SW480 (cell line): Measurements from ENCODE around the gene SPPL3.
"Not testable (repeated sequence)": the region's sequence is repeated elsewhere in the genome, so short reads cannot be mapped to it uniquely, and the experiment has no call there.

Source experiments
- DNase-seq: peaks from one replicate; pipeline ENCODE4 v3.0.0-alpha.2; 2016; ENCODE audit warnings: low spot score

Gene SPPL3

DNA sequence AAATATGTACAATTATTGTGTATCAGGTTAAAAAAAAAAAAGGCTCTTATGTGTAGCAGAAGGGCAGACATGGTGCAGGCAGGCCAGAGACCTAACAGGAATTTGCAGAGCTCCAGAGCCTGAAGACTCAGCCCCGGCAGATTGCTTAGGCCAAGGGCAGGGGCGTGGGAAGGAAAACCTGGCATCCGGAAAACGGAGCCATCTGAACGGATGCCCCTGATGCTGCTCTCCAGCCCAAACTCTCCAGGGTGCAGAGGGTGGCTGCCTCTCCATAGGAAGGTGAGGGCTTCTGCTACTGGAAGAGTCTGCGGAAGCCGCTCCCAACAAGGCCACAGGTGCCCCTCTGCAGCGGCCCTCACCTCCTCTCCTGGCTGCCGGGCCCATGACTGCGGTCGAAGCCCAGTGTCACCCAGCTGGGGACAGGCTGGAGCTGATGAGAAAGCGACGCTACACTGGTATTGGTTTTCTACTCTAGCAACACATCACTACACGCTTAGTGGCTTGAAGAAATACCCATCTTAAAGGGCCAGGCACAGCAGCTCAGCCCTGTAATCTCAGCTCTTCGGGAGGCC, 159.2 kb downstream of the SPPL3 start:
- no peak for DNase-seq

DNA sequence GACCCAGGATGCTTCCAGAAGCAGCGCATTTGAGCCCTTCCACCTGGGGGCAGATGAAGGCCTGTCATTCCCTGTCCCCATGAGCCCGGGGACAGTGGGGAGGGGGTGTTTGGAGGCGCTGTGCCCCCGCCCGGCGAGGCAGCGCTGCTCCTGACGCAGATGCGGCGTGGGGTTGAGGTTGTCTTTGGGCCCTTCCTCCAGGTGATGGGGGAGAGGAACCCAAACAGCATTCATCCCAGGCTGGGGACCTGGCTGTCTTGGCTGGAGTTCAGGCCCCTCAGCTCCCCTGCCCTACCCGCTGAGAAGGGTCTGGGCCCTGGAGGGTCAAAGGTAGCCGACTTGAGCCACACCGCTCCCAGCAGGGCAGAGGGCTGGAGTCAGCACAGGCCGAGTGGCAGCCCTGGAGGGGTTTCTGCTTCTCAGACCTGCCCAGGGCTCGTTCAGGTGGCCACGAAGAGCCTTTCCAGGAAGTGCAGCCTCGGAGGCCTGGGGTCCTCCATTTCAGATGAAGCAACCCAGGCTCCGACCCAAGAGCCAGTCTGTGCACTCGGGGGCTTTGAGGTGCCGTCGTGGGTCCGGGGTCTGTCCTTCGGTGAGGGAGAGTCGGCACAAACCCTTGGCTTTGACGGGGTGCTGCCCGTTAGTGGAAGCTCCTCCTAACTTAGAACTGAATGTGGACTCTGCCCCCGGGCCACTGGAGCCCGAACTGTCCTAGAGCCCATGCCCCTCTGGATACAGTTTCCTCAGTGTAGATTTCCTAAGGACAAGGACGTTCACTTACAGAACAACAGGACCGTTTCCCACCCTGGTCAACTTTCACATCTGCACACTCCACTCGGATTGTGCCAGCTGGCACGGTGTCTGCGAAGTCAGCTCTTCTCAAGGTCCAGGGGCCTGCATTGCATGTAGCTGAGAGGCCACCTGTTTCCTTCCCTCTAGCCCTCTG, 162.4 kb downstream of the SPPL3 start:
- DNase-seq, result no peak

DNA sequence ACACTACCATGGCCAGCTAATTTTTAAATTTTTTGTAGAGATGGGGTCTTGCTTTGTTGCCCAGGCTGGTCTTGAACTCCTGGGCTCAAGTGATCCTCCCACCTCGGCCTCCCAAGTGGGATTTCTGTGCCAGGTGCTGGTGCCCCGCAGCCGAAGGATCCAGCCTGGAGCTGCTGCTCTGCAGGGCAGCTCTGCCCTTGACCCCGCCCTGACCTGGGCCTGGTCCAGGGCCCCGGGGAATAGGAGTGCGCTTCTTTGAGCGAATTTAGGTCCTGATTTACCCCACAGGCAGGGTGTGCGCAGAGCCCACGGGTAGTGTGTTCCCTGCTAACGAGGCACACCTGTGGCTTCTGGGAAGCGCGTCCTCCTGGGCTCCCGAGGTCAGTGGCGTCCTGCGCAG, 163.3 kb downstream of the SPPL3 start:
- no peak for DNase-seq

DNA sequence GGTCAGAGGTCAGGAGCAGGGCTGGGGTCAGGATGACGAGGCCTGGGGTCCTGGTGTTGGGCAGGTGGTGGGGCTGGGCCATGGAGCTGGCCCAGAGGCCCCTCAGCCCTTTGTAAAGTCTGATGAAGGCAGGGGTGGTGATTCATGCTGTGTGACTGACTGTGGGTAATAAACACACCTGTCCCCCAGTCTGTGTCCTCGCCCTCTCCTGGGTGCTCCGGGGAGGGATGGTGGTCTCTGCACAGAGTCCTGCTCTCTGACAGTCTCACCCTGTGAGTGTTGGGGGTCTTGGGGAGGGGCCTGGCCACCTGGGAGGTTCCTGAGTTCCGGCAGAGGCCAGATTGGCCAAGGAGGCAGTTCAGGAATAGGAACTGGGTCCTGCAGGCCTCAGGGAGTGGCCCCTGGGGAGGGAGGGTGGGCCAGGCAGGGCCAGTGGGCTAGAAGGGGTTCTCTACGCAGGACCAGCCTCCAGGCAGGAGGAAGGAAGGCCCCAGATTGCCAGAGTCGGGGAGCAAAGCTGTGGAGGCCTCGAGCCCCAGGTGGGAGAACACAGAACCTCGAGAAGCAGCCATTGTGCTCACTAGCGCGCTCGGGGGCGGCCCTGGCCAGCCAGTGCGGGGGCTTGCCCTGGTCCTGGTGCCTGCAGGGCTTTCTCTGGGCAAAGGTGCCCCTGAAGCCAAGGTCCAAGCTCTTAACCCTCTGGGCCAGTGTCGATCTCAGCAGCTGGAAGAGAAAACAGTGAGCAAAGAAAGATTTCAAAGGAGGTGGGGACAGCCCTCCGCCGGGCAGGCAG, 164.1 kb downstream of the SPPL3 start:
- no peak for DNase-seq

DNA sequence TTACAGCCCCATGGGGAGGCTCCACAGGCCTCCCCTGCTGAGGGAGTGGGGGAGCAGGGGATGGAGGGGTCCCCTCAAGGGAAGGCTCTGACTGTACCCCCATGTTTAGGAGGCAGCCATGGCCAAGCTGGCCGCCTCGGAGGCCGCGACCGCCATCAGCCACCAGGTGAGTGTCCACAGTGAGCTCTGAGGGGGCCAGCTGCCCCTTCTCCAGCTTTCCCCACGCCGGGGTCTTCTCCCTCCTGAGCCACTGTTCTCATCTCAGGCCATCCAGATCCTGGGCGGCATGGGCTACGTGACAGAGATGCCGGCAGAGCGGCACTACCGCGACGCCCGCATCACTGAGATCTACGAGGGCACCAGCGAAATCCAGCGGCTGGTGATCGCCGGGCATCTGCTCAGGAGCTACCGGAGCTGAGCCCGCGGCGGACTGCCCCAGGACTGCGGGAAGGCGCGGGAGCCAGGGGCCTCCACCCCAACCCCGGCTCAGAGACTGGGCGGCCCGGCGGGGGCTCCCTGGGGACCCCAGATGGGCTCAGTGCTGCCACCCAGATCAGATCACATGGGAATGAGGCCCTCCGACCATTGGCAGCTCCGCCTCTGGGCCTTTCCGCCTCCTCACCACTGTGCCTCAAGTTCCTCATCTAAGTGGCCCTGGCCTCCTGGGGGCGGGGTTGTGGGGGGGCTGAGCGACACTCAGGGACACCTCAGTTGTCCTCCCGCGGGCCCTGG, 165.0 kb downstream of the SPPL3 start:
- DNase-seq, result no peak

DNA sequence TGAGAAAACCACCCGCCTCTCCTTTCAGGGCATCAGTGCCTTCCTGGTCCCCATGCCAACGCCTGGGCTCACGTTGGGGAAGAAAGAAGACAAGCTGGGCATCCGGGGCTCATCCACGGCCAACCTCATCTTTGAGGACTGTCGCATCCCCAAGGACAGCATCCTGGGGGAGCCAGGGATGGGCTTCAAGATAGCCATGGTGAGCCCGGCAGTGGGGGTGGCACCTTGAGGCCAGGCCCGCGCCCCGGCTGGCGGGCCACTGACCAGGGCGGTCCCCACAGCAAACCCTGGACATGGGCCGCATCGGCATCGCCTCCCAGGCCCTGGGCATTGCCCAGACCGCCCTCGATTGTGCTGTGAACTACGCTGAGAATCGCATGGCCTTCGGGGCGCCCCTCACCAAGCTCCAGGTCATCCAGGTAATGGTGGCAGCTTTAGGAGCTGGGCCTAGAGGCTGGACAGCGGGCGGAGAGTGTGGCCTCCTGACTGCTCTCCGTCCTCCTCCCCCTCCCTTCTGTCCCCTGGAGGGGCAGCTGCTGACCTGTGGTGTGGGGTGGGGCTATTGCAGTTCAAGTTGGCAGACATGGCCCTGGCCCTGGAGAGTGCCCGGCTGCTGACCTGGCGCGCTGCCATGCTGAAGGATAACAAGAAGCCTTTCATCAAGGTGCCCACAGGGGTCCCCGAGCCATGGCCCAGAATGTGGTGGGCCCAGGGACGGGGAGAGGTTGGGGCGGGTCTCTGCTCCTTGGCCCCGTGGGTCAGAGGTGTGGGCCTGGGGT, 165.7 kb downstream of the SPPL3 start:
- no peak for DNase-seq

DNA sequence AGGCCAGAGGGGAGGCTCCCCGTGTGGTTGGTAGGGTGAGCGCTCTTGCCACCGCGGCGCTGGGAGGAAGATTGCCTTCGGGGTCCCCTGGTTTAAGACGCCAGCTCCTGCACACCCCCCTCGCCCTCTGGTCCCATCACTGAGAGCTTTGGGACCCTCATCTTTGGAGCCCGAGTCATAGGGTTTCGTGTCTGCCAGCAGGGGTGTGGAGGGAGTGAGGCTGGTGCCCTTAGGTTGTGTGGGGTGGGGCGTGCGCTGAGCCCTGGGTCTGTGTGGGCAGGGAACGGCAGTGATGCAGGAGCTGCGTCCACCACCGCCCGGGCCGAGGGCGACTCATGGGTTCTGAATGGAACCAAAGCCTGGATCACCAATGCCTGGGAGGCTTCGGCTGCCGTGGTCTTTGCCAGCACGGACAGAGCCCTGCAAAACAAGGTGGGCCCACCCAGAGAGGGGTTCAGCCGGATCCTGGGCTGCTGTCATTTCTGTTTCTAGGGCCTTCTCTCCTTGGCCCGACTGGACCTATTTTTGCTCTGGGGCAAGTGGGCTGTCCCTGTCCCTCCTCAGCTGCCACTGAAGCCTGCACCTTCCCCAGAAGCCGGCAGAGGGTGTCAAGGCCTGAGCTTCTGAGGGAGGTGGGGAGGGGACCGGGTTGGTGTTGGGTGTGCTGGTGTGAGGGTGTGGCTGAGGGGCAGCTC, 166.5 kb downstream of the SPPL3 start:
- DNase-seq, result no peak

DNA sequence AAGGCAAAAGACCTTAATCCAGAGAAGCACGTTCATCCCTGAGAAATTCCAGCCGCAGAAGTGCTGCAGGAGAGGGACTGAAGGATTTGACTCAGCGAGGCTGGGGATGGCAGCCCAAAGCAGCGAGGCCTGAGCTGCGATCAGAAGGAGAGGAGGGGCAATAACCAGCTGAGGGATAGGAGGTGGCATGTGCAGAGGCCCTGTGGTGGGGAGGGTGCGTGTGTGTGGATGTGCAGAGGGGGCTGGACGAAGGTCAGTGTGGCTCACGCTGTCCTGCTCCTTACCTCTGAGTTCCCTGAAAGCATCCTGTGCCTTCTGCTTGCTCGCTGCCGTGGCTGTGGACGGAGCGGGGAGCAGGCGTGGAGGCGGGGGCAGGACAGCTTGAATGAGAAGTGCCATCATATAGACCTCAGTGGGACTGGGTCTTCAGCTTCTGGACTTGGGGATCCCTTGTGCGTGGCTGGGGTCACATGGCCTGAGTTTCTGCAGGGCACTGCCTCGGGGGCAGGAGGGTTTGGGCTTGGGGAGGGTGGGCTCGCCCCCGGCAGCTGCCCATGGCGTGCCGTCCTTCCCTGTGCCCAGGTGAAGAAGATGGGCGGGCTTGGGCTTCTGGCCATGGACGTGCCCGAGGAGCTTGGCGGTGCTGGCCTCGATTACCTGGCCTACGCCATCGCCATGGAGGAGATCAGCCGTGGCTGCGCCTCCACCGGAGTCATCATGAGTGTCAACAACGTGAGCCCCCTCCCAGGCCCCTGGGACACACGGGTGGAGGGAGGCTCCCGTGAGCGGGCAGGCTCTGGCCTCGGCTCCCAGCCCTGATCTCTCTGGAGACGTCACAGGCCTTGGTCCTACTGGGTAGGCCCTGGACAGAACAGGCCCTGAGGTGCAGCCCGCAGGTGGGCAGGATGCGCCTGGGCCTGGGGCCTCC, 167.5 kb downstream of the SPPL3 start:
- no peak for DNase-seq

DNA sequence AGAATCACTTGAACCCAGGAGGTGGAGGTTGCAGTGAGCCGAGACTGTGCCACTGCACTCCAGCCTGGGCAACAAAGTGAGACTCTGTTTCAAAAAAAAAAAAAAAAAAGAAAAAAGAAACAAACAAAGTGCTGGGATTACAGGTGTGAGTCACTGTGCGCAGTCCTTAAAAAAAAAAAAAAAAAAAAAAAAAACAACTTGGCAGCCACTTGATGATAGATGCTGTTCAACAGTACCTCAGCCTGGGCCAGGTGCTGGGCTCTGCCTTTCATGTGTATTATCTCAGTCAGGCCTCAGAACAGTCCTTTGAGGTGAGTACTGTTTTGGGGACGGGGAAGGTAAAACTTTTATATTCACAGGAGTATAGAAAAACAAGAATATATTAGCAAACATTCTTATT, 169.0 kb downstream of the SPPL3 start:
- DNase-seq, result no peak

DNA sequence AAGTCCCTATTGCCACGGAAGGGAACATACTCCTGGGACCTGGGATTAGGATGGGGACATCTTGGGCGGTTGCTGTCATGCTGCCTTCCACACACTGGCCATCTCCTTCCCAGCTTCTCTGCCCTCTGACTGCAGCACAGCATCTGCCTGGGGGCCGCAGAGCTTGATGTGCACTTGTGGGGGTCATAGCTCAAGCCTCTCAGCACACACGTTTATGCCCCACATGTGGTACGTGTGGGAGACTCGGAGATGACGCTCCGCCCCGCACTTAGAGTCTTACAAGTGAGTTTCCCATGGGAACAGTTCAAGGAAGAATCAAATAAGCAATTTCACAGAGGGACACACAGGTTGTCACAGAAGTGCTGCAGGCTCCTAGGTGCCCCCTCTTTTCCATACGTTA, 169.9 kb downstream of the SPPL3 start:
- DNase-seq, result no peak

DNA sequence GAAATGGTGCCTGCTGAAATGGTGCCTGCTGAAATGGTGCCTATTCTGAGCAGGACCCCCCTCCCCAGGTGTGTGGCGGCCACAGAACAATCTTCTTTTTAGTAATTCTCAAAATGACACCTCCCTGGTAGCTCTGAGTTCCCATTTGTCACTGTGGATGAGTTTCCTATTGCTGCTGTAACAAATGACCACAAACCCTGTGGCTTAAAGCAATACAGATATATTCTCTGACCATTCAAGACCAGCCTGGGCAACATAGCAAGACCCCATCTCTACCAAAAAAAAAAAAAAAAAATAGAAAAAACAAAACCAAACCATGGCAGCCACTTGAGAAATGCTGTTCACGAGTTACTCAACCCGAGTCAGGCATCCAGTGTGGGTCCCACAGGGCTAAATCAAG, 170.6 kb downstream of the SPPL3 start:
- DNase-seq, result no peak

DNA sequence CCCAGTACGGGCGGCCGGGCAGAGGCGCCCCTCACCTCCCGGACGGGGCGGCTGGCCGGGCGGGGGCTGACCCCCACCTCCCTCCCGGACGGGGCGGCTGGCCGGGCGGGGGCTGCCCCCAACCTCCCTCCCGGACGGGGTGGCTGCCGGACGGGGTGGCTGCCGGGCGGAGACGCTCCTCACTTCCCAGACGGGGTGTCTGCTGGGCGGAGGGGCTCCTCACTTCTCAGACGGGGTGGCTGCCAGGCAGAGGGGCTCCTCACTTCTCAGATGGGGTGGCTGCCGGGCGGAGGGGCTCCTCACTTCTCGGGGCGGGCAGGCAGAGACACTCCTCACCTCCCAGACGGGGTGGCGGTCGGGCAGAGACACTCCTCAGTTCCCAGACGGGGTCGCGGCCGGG, 172.0 kb downstream of the SPPL3 start:
- not testable (repeated sequence) for DNase-seq

DNA sequence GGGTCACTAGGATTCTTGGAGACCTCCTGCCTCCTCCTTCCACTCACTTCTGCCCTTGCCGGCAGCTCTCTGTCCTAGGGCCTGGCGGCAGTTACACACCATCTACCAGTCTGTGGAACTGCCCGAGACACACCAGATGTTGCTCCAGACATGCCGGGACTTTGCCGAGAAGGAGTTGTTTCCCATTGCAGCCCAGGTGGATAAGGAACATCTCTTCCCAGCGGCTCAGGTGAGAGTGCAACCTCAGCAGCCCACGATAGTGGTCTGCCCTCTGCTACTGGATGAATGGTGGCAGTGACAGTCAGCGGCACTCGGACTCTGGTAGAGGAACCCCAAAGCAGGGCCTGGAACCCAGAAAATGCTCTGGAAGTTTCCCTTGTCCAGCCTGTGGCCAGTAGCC, 177.2 kb downstream of the SPPL3 start:
- no peak for DNase-seq

DNA sequence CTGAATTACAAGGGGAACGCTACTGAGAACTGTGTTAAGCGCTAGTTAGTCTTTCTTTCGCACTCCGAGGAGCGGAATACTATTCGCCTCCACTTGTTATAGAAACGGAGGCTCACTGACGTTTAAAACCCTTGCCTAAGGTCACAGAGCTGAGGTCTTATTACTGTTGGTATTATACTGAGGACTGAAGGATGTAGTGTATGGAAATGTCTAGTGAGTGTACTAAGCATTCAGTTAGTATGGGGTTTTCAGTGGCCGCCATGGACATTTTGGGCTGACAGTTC, 177.7 kb downstream of the SPPL3 start:
- DNase-seq, result no peak

DNA sequence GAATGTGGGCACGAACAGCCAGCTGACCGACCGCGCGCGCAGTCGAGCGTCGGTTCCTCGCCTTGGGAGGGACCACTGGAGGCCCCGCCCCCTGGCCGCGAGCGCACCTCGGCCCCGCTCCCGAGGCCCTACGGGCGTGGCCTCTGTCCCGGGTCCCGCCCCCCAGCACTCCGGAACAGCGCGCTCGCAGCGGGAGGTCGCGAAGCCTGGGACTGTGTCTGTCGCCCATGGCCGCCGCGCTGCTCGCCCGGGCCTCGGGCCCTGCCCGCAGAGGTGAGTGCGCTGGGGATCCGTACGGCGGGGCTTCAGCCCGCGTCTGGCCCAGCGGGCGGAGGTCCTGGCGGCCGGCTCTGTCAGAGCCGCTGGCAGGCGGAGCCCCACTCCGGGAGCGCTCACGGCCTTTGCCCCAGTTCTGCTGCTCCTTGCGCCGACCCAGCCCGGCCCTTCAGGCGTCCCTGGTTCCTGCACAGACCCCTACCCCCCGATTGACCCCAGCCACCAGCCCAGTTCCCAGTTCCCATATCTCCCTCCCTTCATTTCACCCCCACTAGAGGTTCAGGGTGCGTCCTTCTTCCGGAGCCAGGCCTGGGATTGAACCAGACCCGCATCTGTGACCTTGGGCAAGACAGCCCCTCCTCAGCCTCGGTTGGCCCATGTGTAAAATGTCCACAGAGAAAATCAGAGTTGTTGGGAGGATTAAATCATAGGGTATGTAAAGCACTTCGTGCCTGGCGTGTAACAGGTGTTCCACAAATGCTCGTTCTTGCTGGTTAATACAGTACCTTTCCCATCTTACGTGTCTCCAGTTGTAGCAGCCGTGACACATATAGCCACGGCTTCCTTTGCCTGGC, 178.3 kb downstream of the SPPL3 start, which contains the start of gene ACADS:
Gene ACADS (plus strand): TSS at position 168 of the 851 bp plus-strand sequence. CDS start 60 bp downstream, at position 228.
- DNase-seq, result peak; percentile 70

DNA sequence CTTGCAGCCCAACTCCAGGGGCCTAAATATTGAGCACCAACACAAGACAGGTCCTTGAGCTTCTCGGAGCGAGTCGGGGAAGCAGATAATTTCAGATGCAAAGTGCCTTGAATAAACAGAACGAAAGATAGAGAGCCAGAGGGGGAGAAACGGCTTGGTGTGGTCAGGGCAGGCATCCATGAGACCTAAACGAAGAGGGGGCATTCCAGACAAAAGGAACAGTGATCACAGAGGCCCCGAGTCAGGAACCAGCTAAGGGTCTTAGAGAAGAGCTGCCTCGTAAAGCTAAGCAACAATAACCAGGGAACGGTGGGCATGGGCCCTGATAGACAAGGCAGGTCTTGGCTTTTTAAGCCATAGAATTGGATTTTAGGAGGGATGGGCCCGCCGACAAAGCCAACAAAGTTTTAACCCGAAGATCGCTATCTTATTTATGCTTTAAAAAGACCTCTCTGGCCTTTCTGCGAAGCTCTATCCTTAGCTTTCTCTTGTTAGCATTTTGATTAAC, 179.0 kb downstream of the SPPL3 start:
- no peak for DNase-seq

DNA sequence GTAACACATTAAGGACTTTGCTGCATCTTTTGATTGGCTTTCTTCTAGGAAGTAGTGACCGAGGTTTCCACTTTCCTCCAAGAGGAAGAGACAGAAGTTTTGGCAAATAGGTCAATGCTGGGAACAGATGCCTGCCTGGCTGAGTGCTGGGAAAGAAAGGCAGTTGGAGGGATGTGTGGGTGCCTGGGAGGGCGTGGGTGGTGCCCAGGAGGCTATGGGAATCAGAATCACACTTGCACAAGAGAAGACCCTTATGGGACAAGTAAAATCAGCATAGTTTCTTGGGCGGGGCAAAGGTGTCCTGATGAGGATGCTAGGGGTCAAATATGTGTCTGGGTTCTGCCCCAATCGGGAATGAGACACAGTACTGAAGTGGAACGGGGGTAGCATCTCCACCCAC, 179.4 kb downstream of the SPPL3 start:
- no peak for DNase-seq

DNA sequence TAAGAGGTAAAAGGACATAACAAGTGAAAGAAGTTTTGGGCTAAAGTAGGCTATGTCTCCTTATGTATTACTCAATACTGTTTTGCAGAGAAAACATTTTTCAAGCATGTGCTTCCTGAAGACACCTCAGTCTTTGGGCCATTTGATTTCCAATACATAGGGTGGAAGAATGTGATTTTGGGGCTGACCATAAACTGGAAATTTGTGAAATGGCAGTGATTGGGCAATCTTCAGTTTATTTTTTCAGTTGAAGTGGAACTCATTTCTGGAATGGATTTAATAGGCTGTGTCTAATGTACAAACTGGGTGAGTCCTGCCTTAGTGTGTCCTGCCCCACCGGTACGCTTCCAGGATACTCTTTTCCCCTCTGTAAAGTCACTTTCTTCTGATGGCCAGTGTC, 181.4 kb downstream of the SPPL3 start:
- no peak for DNase-seq

DNA sequence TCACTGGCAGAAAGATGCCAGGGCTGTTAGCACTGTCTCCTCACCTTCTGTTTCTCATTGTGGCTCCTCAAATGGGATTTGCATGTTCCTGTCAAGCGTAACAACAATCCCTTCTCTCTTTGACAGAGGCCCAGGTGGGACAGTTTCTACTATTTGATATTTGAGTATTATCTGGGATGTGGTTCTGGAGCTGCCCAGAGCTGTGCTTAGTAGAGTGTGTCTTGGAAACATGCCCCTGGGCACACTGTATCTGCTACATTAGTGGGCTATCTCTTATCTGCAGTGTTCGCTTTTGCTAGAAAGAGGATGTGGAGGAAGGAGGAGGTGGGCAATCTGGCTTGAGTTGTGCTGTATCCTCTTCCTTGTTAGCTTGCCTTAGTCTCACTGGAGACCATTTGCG, 182.3 kb downstream of the SPPL3 start:
- DNase-seq, result no peak
